ENCODE data around the gene RHEX.

The RHEX gene

DNA sequence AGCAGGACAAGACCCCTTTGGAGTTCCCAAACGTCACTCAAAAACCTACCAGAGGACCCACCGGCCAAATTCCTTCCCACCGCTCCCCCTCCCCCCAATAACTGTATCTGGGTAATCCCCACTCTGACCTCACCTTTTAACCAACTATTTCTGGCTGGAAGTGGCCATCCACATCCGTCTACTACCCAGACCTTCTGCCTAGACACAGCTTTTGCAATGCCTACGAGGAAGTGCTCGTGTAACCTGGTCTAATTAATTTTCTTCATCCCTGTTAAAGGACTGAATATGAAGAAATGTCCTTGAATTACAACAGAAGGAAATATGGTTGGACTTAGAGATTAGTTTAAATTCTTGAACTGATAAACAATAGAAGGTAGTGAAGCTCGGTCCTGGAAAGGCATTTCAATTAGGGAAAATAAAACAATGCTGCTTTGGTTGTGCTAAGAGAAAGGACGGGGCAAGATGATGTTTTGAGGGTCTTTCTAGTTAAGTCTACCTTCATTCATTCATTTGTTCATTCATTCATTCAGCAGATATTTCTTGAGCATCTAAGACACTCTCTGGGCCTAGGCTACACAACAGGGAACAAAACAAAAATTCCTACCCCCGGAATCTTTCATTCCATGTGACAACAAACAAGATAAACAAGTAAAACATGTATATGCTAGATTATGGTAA, 45.4 kb downstream of the RHEX start:
- no peak for DNase-seq

DNA sequence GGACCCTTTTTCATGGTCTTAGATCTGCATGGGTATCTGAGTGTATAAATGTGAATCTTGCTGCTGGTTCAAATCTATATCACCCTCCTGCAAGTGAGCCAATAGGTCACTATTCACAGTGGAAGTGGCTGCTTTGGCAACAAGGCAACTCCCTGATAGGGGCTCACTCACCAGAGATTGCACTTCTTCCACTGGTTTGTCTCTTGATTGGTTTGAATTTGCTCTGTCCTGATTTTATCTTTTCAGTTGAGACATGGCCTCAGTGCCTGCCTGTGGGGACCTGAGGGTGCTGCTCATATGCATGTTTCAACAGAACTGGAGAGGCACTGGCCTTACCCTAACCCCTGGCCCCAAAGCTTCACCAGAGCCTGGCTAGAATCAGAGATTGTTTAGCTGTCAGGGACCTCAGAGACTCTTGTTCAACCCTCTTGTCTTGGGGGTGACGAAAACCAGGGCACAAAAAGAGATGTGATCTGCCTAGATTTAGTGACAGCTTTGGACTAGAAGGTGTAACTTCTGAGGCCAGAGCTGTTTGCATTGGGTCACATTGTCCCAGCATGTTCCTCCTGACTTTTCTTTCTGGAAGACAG, 47.3 kb downstream of the RHEX start:
- no peak for DNase-seq

DNA sequence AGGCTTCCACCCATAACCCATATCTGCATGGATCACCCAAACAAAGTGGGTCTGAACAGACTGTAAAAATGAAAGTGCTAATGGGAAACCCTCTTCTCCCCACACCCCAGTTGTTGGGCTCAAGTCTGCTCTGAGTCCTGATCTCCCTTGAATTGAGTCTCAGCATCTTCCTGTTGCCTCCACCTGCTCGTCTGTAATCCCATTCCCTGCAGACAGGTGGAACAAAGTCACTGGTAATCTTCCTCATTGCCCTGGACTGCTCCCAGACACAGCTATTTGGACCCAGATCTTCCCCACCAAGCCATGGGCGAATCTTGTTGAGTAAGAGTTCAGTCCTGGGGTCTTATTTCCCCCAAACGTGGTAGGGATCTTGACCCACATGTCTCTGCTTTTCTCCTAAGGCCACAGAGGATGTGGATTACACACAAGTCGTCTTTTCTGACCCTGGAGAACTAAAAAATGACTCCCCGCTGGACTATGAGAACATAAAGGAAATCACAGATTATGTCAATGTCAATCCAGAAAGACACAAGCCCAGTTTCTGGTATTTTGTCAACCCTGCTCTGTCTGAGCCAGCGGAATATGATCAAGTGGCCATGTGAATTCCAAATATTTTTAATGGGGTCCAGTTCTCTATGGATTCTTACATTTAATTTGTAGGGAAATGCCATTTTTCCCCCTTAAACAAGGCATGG, 48.5 kb downstream of the RHEX start:
- DNase-seq: no peak

DNA sequence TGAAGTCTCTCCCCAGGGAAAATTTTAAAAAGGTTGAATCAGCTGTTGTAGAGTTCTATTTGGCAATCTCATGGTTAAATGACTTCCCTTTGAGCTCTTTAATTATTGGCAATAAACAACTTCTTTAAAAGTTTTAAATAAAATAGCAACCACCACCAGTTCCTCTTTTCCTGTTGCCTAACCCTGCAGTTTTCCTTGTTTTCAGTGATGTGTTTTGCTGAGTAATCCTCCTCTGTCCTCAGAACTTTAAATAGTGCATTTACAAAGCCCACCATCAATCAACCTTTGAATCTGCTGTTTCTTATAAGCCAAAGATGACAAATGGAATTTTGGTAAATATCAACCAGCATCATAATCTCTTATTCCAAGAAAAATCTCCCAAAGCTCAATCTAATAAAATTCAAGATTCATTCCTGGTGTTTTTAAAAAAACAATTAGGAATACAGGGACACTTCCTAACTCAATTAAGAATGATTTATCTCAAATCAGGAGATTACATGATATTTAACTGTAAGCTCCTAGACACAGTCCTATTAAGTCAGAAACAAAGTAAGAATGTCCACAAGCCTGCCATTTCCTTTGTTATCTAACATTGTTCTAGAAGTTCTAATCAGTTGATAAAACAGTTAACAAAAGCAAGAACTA, 49.4 kb downstream of the RHEX start:
- no peak for DNase-seq

DNA sequence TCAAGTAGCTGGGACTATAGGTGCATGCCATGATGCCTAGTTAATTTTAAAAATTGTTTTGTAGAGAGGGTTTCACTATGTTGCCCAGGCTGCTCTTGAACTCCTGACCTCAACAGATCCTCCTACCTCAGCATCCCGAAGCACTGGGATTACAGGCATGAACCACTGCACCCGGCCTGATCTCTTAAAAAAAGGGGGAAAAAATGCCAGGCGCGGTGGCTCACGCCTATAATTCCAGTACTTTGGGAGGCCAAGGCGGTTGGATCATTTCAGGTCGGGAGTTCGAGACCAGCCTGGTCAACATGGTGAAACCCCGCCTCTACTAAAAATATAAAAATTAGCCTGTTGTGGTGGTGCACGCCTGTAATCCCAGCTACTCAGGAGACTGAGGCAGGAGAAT, 51.0 kb downstream of the RHEX start:
- DNase-seq: no peak

DNA sequence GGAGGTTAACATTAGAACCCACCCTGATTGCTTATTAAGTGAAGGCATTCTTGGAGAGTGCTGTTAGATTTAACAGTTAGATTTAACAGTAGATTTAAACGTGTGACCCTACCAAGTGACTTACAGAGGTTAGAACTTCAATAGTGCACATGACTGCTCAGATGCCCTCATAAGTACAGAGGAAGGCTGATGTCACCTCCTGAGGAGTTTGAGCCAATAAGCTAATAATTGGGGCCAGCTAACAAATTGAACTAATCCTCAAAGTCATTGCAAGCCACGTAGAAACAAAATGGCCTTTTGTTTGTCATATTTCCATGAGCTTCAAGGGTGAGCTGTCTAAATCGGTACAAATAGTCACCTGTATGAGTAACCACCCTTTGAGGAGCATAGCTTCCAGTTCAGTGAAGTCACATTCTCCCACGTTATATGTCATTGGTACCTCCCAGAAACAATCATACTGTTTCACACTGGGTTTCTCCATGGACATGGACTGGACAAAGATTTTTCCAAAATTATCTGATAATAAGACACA, 52.6 kb downstream of the RHEX start:
- no peak for DNase-seq

DNA sequence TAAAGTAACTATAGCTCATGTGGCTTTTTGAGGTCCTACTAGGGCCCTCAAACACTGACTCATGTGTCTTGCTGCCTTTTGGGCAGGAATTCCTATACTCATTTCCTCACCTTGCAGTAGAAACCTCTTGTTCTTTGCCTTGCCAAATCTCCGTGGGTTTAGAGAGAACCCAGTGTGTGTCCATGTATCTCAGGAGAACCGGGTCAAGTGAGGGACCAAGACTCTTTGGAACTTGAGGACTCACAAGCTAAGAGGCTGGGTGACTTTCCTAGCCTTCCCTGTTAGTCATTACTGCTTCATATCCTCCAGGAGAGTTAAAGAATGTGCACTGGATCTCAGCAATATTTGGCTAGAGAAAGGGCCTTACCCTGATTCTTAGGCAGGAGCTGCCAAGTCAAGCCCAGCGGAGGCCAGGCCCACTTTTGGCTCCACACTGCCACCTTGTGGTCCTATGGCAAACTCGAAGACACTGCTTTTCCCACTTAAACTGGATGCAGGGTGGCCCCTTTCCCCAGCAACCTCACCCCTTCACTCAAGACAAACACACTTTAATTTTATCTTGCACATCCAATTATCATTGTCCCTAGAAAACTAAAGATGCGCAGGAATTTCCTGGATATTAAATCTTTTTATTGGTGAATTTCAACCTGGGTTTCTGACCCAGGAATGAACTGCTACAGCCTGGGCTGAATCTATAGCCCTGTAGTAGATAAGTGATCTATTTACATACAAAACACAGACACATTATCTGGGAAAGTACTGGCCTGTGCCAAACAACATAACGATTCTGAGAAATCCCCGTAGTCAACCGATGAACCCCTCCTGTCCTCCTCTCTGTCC, 53.6 kb downstream of the RHEX start:
- peak; percentile 83 to 84 for DNase-seq

DNA sequence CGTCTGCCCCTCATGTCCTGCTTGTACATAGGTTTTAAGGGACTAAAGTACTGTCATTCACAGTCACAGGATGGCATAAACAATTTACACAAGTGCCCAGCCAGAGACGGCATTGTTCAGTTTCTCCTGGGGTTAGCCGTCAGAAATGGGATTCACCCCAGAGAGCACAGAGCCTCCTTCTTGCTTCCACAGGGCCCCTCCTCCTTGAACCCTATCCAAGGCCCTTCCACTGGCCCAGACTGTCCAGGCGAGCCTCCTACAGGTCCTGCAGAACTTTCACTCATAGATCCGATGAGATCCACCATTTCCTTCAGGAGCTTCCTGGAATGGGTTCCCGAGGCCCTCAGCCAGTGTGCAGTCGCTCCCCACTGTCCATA, 54.2 kb downstream of the RHEX start:
- DNase-seq: no peak

DNA sequence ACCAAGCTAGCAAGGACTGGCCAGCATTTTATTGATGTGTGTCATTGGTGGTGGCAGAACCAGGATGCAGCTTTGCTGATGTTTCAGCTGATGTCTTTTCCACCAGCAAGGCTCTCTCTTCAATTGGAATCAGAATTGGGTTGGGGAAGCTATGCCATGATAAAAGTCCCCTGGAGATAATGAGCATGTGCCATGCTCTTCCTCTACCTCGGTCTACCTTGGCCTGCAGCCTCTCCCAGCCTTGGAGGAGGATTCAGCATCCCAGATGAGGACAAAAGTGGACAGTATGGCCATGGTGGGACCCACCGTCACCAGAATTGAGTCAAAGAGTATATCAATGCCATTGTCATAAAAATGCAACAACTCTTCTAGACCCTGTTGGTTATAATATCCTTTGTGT, 55.7 kb downstream of the RHEX start:
- DNase-seq: no peak

DNA sequence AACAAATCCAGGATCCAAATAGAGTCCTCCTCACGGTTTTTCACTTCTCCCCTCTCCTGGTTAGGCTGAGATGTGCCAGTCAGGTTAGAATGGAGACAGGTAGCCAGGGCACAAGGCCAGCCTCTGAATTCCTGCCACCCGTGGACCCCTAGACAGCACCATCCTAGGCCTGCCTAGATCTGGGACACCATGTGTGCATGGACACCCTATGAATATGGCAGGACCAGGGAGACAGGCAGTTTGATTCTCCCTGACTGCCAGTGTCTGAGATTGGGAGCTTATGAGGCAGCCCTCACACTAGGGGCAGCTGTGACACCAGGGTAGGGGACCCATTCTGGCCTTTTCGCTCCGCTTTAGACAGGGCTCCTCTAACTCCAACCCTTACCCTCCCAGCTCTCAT, 56.7 kb downstream of the RHEX start:
- no peak for DNase-seq

DNA sequence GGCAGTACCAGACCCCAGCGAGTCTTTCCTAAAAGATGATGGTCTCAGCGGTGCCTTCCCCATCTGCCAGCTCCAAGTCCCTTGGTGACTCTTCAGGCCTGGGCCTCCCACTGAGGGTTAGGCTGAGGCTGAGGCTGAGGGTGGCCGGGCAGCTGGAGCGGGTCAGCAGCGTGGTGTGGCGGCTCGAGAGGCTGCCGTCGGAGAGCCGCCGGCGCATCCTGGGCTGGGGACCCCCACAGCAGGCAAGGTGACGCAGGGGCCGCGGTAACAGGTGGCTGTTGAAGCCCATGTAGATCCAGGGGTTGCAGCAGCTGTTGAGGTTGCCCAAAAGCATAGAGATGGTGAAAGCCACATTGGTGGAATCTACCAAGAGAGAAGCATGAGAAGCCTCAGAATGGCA, 57.2 kb downstream of the RHEX start:
- DNase-seq: no peak

DNA sequence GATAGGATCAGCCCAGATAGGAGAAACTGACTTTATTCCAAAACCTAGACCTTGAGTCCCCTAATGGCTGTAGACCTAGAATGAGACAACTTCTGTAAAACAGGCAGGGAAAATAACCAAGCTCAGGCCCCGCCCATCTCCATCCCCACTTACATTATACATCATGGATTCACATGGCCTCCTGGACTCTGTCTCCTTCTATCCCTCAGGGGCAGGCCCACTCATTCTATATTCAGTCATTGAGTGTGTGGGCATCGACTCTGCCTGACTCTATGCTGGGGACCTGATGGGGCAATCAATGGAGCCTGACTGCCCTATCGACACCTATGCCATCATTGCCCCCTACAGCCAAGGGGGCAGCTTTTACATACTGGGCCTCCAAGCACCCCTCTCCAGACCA, 57.8 kb downstream of the RHEX start:
- no peak for DNase-seq

DNA sequence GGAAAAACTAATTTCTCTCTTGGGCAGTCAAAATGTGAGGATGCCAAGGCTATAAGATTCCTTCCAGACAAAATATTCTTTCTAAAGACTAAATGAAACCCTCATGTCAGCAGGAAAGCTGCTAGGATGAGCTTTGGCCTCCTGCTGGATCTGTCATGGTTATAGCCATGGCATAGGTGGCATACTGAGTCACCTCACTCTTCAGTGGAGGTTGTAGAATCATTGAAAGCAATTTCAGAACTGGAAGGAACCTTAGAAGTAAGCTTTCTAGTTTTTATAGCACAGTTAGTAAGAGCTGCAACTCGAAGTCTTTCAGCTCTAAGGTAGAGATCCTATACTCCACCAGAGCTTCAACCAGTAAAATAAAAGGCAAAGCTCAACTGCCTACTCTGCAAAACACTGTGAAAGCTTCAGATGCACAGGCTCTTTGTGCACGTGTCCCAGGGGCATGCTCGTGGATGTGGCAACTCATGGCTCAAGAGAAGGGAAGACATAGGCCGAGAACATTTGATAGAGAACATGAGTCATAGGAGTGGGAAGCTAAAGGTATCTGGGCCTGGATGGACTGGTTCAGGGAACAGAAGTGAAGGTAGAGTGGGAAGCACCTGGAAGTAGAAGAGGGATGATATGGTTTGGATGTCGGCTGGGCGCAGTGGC, 58.4 kb downstream of the RHEX start:
- no peak for DNase-seq

DNA sequence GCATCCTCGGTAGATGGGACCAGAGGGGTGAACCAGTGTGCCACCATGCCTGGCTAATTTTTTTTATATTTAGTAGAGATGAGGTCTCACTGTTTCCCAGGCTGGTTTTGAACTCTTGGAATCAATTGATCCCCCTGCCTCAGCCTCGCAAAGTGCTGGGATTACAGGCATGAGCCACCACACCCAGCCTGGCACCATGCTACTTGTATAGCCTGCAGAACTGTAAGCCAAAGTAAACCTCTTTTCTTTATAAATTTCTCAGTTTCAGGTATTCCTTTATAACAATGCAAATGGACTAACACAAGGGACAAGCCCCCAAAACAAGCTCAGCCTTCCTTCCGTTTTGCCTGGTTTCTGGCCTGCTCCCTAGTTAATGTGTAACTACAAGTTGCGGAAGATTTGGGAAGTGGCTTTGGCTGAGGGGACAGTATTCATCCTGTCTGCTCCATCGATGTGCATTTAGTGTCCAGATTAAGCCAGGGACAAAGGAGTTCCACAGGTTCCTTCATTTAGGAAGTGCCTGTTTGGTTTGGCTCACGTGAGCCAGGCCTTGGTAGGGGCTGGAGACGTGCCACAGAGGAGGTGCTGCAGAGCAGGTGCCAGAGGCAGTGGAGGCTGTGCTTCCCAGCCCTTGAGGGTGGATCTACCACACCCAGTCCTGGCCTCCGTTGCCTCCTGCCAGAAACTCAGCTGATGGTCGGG, 59.8 kb downstream of the RHEX start:
- DNase-seq: no peak

DNA sequence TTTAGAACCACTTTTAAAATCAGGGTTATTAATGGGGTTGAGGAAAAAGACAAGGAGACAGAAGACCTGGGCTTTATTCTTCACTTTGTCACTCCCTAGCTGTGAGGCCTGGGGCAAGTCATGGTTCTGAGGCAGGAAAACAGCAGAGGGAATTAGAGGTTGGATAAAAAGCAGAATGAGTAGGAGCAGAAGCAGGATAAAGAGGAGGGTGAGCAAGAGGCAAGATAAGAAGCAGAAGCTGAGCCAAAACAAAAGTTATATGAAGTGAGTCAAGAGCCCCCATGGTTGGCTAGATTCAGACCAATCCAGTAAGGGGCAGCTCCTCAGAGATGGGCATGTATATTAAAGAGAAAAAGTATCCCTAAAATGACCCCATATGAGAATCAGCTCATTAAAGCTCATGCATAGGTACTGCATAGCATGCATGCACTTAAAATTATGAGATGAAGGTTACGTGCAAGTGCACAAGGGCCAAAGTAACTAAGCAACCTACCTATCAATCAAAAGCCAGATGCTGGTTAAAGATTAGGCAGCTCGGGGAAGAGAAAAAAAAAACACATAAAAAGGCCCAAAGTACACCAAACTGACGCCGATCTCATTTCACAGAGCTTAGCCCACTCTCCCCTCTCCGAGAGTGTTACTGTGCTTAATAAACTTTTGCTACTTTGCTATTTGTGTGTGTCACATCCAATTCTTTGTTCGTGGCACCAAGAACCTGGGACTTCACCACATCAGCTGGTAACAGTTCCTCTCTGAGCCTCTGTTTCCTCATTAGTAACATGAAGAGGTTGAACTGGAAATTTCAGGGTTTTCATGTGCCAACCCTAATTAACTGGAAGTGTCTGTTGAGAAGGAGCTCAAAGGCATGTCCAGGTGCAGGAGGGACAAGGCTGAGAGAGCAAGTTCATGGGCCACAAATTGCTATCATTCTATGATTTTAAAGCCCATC, 62.0 kb downstream of the RHEX start:
- no peak for DNase-seq

DNA sequence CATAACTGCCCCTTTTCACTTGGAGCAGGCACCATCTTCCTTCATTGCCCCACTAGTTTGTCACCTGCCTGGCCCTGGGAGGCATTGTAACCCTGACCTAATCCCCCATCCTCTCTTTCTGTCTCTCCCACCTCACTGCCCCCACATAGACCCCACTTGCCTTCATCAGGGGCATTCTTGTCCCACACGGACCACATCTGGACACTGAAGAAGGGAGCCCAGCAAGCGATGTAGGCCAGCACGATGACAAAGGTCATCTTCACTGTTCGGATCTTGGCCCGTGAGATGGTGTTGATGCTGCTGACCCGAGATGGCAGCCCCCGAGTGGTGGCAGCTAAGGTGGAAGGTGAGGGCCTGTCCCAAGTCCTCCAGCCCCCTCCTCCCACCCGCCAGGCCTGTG, 62.8 kb downstream of the RHEX start:
- DNase-seq: no peak

DNA sequence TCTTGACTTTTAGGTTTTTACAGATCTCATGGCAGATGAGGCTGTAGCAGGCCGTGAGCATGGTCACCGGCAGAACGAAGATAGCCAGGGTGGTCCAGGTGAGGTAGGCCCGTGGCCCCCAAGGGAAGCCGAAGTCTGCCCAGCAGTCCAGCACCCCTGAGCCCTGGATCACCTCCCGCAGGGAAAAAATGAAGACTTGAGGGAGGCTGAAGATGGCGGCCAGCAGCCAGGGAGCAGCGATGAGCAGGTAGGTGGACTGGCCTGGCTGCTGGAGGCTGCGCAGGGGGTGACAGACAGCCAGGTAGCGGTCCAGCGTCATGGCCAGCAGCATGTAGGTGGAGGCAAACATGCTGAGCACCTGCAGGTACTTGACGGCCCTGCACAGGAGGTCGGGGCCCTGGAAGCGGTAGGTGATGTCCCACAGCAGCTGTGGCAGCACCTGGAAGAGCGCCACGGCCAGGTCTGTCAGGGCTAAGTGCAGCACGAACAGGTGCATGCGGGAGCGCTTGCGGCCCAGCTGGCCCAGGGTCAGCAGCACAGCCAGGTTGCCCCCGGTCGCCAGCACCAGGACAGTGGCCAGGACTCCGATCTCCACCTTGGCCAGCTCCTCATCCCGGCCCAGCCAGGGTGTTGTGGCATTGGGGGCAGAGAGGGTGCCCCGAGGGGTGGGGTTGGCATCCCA, 63.4 kb downstream of the RHEX start:
- no peak for DNase-seq

DNA sequence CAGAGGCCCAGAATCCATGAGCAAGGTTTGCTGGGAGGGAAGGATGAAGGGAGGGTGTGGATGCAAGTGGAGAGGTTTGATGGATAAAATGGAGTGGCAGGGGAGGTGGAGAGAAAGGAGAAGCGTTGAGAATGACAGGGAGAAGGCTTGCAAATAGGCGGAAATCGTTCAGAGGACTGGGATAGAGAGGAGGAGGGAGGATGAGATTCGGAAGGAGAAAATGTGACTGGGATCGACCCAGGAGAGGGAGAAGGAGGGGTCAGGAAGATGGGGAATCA, 63.8 kb downstream of the RHEX start:
- no peak for DNase-seq

DNA sequence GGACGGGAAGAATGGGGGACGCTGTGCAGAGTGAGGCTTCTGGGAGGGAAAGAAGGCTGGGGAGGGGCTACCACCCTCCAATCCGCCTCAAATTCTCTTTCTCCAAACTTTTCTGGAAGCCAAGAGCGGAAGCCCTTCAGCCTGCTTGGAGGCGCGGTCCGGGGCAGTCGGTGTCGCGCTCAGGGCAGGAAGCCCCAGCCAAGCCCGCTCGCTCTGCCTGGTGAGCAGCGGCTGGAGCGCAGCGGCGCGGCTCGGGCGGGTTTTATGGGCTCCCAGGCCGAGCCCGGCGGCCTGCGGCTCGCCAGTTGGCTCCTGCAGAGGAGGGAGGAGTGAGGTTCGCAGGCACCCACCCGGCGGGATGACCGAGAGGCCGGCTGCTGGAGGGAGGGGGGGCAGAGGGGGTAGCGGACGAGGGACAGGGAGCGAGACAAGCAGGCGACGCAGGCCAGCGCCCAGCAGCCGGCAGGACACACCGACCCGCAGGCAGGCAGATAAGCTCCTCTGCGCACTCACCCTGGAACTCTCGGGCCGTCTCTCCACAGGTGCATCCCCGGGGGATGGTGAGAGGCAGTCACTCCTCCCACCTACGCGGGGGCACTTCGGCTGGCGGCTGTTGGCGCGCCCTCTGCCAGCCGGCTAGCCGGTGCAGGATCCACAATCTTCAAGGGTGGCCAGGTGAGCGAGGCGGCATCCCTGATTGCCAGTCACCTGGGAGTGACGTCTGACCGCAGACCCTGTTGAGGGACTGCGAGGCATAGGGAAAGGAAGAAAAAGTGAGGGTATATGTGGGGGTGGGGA, 64.4 kb downstream of the RHEX start, which contains the start of gene AVPR1B:
TSS of gene AVPR1B (minus strand) at position 238 of the 798 bp plus-strand sequence. CDS start 498 bp downstream, outside the sequence.
- DNase-seq: peak; percentile 24 to 42
